Measurements from ENCODE around the gene DLG3. TPM values are rescaled to one million over a fixed set of nuclear protein-coding genes. Genes with fewer than 3 reads are reported as not detected.
"Not testable (repeated sequence)": the region's sequence is repeated elsewhere in the genome, so short reads cannot be mapped to it uniquely, and the experiment has no call there.

Gene DLG3
- total and polyA plus RNA-seq, 5 donors, result 7.3 to 20.8 (median 15.1) TPM

- DNase-seq (no peak), ATAC-seq (no peak)
- Histone ChIP-seq H3K4me3 (ENCODE audit: low read length) (no peak overlapping the region), H3K27me3 (ENCODE audit: control insufficient read depth, insufficient read depth) (no peaks in the 10 kb centered on the region), H3K4me1 (ENCODE audit: control insufficient read depth, insufficient read depth, low read length) (peaks cover 5% of the 10 kb centered on the region), H3K9me3 (ENCODE audit: control insufficient read depth, low read length) (no peaks in the 10 kb centered on the region), H3K27ac (ENCODE audit: low read length) (no peak overlapping the region)
- intact Hi-C loops (cut with DNase I), result no loop called here
- 70% methylated on average over 5 of the region's 5 CpGs for WGBS
These were observed 51.9 kb downstream of the DLG3 start for GRCh38 chrX:70496491-70496890.

- Histone ChIP-seq H3K9me3 (ENCODE audit: control insufficient read depth, low read length) (no peaks in the 10 kb centered on the region), H3K27ac (ENCODE audit: low read length) (peak overlapping the region; percentile 43), H3K4me3 (ENCODE audit: low read length) (no peak overlapping the region), H3K4me1 (ENCODE audit: control insufficient read depth, insufficient read depth, low read length) (peaks cover 5% of the 10 kb centered on the region), H3K27me3 (ENCODE audit: control insufficient read depth, insufficient read depth) (no peaks in the 10 kb centered on the region)
- 71% methylated on average over 3 of the region's 3 CpGs for WGBS
- ATAC-seq, result peak; percentile 40 to 44
- DNase-seq, result no peak
- intact Hi-C loops (cut with DNase I), result no loop called here
These were observed 52.4 kb downstream of the DLG3 start for GRCh38 chrX:70497026-70497425.

- no peak for DNase-seq
- peaks cover 5% of the 10 kb centered on the region for H3K4me1 ChIP-seq (ENCODE audit: control insufficient read depth, insufficient read depth, low read length)
- 85% methylated on average over 2 of the region's 2 CpGs for WGBS
- intact Hi-C loops (cut with DNase I), result no loop called here
- no peak overlapping the region for H3K4me3 ChIP-seq (ENCODE audit: low read length)
- H3K27me3 ChIP-seq (ENCODE audit: control insufficient read depth, insufficient read depth), result no peaks in the 10 kb centered on the region
- no peak for ATAC-seq
- H3K27ac ChIP-seq (ENCODE audit: low read length), result no peak overlapping the region
- no peaks in the 10 kb centered on the region for H3K9me3 ChIP-seq (ENCODE audit: control insufficient read depth, low read length)
These were observed 53.5 kb downstream of the DLG3 start for GRCh38 chrX:70498129-70498528.

- intact Hi-C loops (cut with DNase I), result no loop called here
- Histone ChIP-seq H3K27me3 (ENCODE audit: control insufficient read depth, insufficient read depth) (no peaks in the 10 kb centered on the region), H3K4me3 (ENCODE audit: low read length) (no peak overlapping the region), H3K4me1 (ENCODE audit: control insufficient read depth, insufficient read depth, low read length) (peaks cover 5% of the 10 kb centered on the region), H3K27ac (ENCODE audit: low read length) (no peak overlapping the region), H3K9me3 (ENCODE audit: control insufficient read depth, low read length) (no peaks in the 10 kb centered on the region)
- ATAC-seq (no peak), DNase-seq (no peak)
- 95% methylated on average over 4 of the region's 4 CpGs for WGBS
These were observed 56.2 kb downstream of the DLG3 start for GRCh38 chrX:70500826-70501225.

- intact Hi-C loops (cut with DNase I), result no loop called here
- DNase-seq (no peak), ATAC-seq (no peak)
These were observed 60.3 kb downstream of the DLG3 start for GRCh38 chrX:70504772-70505450.

GRCh38 chrX:70505451-70505841 is 60.8 kb downstream of the DLG3 start:
- Histone ChIP-seq H3K27me3 (ENCODE audit: control insufficient read depth, insufficient read depth) (no peaks in the 10 kb centered on the region), H3K4me3 (ENCODE audit: low read length) (no peak overlapping the region), H3K27ac (ENCODE audit: low read length) (no peak overlapping the region), H3K4me1 (ENCODE audit: control insufficient read depth, insufficient read depth, low read length) (no peaks in the 10 kb centered on the region), H3K9me3 (ENCODE audit: control insufficient read depth, low read length) (no peaks in the 10 kb centered on the region)
- no peak for DNase-seq
- no peak for ATAC-seq
- WGBS, result 45% methylated on average over 4 of the region's 4 CpGs
- intact Hi-C loops (cut with DNase I), result no loop called here

More at GRCh38 chrX:70504772-70505450, 60.3 kb downstream of the DLG3 start:
- no peak overlapping the region for H3K27ac ChIP-seq (ENCODE audit: low read length)
- H3K27me3 ChIP-seq (ENCODE audit: control insufficient read depth, insufficient read depth), result no peaks in the 10 kb centered on the region
- 69% methylated on average over 6 of the region's 6 CpGs for WGBS
- H3K4me1 ChIP-seq (ENCODE audit: control insufficient read depth, insufficient read depth, low read length), result no peaks in the 10 kb centered on the region
- no peaks in the 10 kb centered on the region for H3K9me3 ChIP-seq (ENCODE audit: control insufficient read depth, low read length)
- no peak overlapping the region for H3K4me3 ChIP-seq (ENCODE audit: low read length)

GRCh38 chrX:70508296-70508911 is 63.8 kb downstream of the DLG3 start:
- no peak overlapping the region for H3K4me3 ChIP-seq (ENCODE audit: low read length)

GRCh38 chrX:70509078-70509477 is 64.4 kb downstream of the DLG3 start:
- DNase-seq (no peak), ATAC-seq (no peak)
- intact Hi-C loops (cut with DNase I), result no loop called here
- Histone ChIP-seq H3K9me3 (ENCODE audit: control insufficient read depth, low read length) (no peaks in the 10 kb centered on the region), H3K4me1 (ENCODE audit: control insufficient read depth, insufficient read depth, low read length) (no peaks in the 10 kb centered on the region), H3K27ac (ENCODE audit: low read length) (no peak overlapping the region), H3K4me3 (ENCODE audit: low read length) (no peak overlapping the region), H3K27me3 (ENCODE audit: control insufficient read depth, insufficient read depth) (no peaks in the 10 kb centered on the region)
- WGBS, result 69% methylated on average over 4 of the region's 4 CpGs

More at GRCh38 chrX:70508296-70508911, 63.8 kb downstream of the DLG3 start:
- Histone ChIP-seq H3K27ac (ENCODE audit: low read length) (no peak overlapping the region), H3K4me1 (ENCODE audit: control insufficient read depth, insufficient read depth, low read length) (no peaks in the 10 kb centered on the region), H3K9me3 (ENCODE audit: control insufficient read depth, low read length) (no peaks in the 10 kb centered on the region), H3K27me3 (ENCODE audit: control insufficient read depth, insufficient read depth) (no peaks in the 10 kb centered on the region)
- no peak for ATAC-seq
- WGBS, result 24% methylated on average over 6 of the region's 6 CpGs
- intact Hi-C loops (cut with DNase I), result no loop called here
- no peak for DNase-seq

- H3K4me1 ChIP-seq (ENCODE audit: control insufficient read depth, insufficient read depth, low read length); H3K27ac ChIP-seq (ENCODE audit: low read length); intact Hi-C loops (cut with DNase I); H3K27me3 ChIP-seq (ENCODE audit: control insufficient read depth, insufficient read depth); H3K4me3 ChIP-seq (ENCODE audit: low read length); DNase-seq; H3K9me3 ChIP-seq (ENCODE audit: control insufficient read depth, low read length); ATAC-seq: not testable (repeated sequence)
- whole genome bisulfite sequencing, result 92% methylated on average over 4 of the region's 4 CpGs
These were observed 70.6 kb downstream of the DLG3 start for GRCh38 chrX:70515270-70515669.

GRCh38 chrX:70515692-70516091 is 71.1 kb downstream of the DLG3 start:
- H3K4me1 ChIP-seq (ENCODE audit: control insufficient read depth, insufficient read depth, low read length); H3K27ac ChIP-seq (ENCODE audit: low read length); intact Hi-C loops (cut with DNase I); H3K27me3 ChIP-seq (ENCODE audit: control insufficient read depth, insufficient read depth); H3K9me3 ChIP-seq (ENCODE audit: control insufficient read depth, low read length); DNase-seq; ATAC-seq; H3K4me3 ChIP-seq (ENCODE audit: low read length): not testable (repeated sequence)
- WGBS, result 87% methylated on average over 1 of the region's 1 CpG

GRCh38 chrX:70525733-70526132 is 81.1 kb downstream of the DLG3 start:
- H3K4me1 ChIP-seq (ENCODE audit: control insufficient read depth, insufficient read depth, low read length), result no peaks in the 10 kb centered on the region
- H3K27me3 ChIP-seq (ENCODE audit: control insufficient read depth, insufficient read depth), result no peaks in the 10 kb centered on the region
- H3K4me3 ChIP-seq (ENCODE audit: low read length), result no peak overlapping the region
- DNase-seq (no peak), ATAC-seq (no peak)
- H3K9me3 ChIP-seq (ENCODE audit: control insufficient read depth, low read length), result no peaks in the 10 kb centered on the region
- 69% methylated on average over 8 of the region's 8 CpGs for WGBS
- no peak overlapping the region for H3K27ac ChIP-seq (ENCODE audit: low read length)
- intact Hi-C loops (cut with DNase I), result no loop called here

All from right cardiac atrium (tissue), 5 donors.